ENCODE results near the gene TTBK2. TPM values are rescaled to one million over a fixed set of nuclear protein-coding genes. Genes with fewer than 3 reads are reported as not detected.
A peak's percentile ranks its signal among the peaks of the same experiment; 100 is the strongest.

The TTBK2 gene
- total RNA-seq, 1 donor from 2014 or later, result 47.8 TPM

DNA sequence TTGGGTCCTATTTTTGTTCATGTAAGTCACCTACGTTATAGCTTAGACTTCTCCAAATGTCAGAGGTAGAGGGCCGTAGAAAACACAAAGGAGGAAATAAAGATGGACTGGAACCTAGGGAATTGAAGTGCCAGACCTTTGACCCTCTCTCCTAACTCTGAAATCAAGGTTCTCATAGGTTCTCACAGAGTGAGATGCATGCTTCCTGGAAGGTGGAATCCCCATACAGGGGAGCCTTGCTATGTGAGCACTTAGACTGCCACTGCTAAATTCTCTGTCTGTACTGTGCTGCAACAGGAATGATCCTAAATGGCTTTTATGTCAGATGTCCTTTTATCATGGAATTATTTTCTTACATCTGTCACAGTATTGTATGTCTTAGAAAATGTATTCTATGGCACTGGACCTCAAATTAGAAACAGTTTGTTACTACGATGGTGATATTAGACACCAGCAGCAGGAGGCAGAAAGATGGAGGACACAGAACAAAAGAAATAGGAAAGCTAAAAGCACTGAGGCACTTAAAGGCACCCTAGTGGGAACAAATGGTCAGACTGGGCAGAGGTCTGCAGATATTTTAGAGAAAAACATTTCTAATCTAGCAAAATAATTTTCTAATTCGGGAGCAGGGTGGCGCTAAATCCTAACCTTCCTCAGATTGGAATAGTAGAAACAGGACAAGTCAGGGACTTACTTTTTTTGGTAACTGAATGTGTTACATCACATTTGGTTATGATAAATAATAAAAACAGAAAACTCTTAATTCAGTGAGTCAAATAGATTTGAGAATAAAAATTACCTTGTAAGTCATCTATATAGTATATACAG, 123.4 kb downstream of the TTBK2 start:
- Mint-ChIP-seq H3K27ac (ENCODE audit: unreplicated experiment) (peak overlapping the region; percentile 44), H3K9me3 (ENCODE audit: unreplicated experiment) (peaks cover 9% of the 10 kb centered on the region), H3K36me3 (ENCODE audit: unreplicated experiment) (peaks cover 14% of the 10 kb centered on the region), H3K27me3 (ENCODE audit: unreplicated experiment) (peaks cover 4% of the 10 kb centered on the region), H3K4me1 (ENCODE audit: low read depth, unreplicated experiment) (peaks cover 14% of the 10 kb centered on the region), H3K4me3 (ENCODE audit: unreplicated experiment) (peak overlapping the region; percentile 60)
- TF ChIP-seq, protein P1, sequence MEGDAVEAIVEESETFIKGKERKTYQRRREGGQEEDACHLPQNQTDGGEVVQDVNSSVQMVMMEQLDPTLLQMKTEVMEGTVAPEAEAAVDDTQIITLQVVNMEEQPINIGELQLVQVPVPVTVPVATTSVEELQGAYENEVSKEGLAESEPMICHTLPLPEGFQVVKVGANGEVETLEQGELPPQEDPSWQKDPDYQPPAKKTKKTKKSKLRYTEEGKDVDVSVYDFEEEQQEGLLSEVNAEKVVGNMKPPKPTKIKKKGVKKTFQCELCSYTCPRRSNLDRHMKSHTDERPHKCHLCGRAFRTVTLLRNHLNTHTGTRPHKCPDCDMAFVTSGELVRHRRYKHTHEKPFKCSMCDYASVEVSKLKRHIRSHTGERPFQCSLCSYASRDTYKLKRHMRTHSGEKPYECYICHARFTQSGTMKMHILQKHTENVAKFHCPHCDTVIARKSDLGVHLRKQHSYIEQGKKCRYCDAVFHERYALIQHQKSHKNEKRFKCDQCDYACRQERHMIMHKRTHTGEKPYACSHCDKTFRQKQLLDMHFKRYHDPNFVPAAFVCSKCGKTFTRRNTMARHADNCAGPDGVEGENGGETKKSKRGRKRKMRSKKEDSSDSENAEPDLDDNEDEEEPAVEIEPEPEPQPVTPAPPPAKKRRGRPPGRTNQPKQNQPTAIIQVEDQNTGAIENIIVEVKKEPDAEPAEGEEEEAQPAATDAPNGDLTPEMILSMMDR (IDR thresholded peaks at IDR 0.05; ENCODE audit: partially characterized antibody, unreplicated experiment), result no peak
- no peak for DNase-seq

DNA sequence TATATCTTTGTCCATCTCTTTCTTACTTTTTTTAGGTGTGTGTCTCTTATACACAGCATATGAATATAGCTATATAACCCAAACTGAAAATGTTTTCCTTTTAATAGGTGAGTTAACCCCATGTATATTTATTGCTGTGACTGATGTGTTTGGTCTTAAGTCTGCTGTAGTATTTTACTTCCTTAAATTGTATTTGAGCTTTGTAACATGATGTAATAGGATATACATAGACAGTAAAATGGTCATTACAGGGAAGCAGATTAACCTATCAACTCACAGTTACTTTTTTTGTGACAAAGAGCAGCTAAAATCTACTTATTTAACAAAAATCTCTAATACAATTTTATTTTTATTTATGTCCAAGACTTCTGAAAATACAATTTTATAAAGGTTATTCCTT, 131.9 kb downstream of the TTBK2 start:
- no peaks in the 10 kb centered on the region for H3K36me3 Mint-ChIP-seq (ENCODE audit: unreplicated experiment)
- TF ChIP-seq, protein P1 (IDR thresholded peaks at IDR 0.05; ENCODE audit: partially characterized antibody, unreplicated experiment), result no peak
- no peak overlapping the region for H3K4me3 Mint-ChIP-seq (ENCODE audit: unreplicated experiment)
- H3K27me3 Mint-ChIP-seq (ENCODE audit: unreplicated experiment), result no peaks in the 10 kb centered on the region
- H3K27ac Mint-ChIP-seq (ENCODE audit: unreplicated experiment), result no peak overlapping the region
- no peaks in the 10 kb centered on the region for H3K4me1 Mint-ChIP-seq (ENCODE audit: low read depth, unreplicated experiment)
- no peak for DNase-seq
- no peaks in the 10 kb centered on the region for H3K9me3 Mint-ChIP-seq (ENCODE audit: unreplicated experiment)

DNA sequence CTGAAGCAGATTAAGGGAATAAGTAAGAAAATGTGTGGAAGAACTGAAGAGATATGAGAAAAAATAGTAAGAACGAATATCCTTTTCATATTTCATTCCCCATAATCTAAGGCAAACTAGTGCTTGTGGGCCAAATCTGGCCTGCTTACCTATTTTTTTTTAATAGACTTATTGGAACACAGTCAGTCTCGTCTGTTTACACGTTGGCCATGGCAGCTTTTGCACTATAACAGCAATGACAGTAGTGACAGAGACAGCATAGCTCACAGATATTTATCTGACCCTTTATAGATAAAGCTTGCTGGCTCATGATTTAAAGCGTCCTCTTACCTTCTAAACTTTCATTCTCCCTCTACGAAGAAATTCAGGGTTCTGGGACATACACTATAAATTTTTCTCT, 133.6 kb downstream of the TTBK2 start:
- Mint-ChIP-seq H3K4me1 (ENCODE audit: low read depth, unreplicated experiment) (peaks cover 4% of the 10 kb centered on the region), H3K36me3 (ENCODE audit: unreplicated experiment) (no peaks in the 10 kb centered on the region), H3K4me3 (ENCODE audit: unreplicated experiment) (no peak overlapping the region), H3K27me3 (ENCODE audit: unreplicated experiment) (no peaks in the 10 kb centered on the region), H3K27ac (ENCODE audit: unreplicated experiment) (no peak overlapping the region), H3K9me3 (ENCODE audit: unreplicated experiment) (no peaks in the 10 kb centered on the region)
- no peak for DNase-seq
- TF ChIP-seq, protein P1 (IDR thresholded peaks at IDR 0.05; ENCODE audit: partially characterized antibody, unreplicated experiment), result no peak

DNA sequence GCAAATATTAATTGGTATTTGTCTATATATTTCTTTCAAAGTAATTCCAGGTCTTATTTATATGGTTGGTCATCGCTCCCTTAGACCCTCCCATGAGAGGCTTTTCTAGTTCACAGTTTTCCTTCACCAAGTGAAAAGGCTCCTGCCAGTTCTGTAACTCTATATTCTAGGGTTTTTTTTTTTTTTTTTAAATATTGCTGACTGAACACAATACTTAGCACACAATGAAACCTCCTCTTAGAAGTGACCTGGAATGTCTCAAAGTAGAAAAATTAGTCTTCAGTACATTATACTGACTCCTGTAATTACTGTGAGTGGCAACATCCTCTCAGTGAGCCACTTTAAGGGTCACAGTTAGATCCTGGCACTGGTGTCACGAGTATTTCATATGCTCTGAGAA, 135.0 kb downstream of the TTBK2 start:
- no peak for DNase-seq
- Mint-ChIP-seq H3K9me3 (ENCODE audit: unreplicated experiment) (no peaks in the 10 kb centered on the region), H3K27me3 (ENCODE audit: unreplicated experiment) (no peaks in the 10 kb centered on the region), H3K4me3 (ENCODE audit: unreplicated experiment) (no peak overlapping the region), H3K4me1 (ENCODE audit: low read depth, unreplicated experiment) (peaks cover 4% of the 10 kb centered on the region), H3K36me3 (ENCODE audit: unreplicated experiment) (no peaks in the 10 kb centered on the region), H3K27ac (ENCODE audit: unreplicated experiment) (no peak overlapping the region)
- TF ChIP-seq, protein P1 (IDR thresholded peaks at IDR 0.05; ENCODE audit: partially characterized antibody, unreplicated experiment), result no peak

DNA sequence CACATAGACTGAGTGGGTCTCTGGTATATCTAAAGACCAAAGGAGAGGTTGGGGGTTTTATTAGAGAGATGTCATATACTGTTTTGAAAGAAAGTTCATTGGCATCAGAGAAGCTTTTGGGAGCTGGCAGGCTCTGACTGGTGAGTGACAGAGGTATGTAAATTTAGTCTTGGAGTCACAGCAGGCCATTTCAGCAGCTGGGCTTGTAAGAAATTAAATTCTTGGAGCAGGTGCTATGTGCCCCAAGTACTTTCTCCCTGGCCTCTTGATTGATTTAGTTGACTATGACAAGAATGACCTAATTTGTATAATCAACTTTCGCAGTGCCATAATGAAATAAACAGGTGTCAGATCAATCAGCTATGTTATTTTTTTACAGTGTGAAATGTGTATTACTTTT, 135.9 kb downstream of the TTBK2 start:
- no peak overlapping the region for H3K4me3 Mint-ChIP-seq (ENCODE audit: unreplicated experiment)
- TF ChIP-seq, protein P1 (IDR thresholded peaks at IDR 0.05; ENCODE audit: partially characterized antibody, unreplicated experiment), result no peak
- H3K4me1 Mint-ChIP-seq (ENCODE audit: low read depth, unreplicated experiment), result peaks cover 4% of the 10 kb centered on the region
- no peak for DNase-seq
- no peaks in the 10 kb centered on the region for H3K9me3 Mint-ChIP-seq (ENCODE audit: unreplicated experiment)
- H3K27me3 Mint-ChIP-seq (ENCODE audit: unreplicated experiment), result no peaks in the 10 kb centered on the region
- no peak overlapping the region for H3K27ac Mint-ChIP-seq (ENCODE audit: unreplicated experiment)
- no peaks in the 10 kb centered on the region for H3K36me3 Mint-ChIP-seq (ENCODE audit: unreplicated experiment)

Measured in glutamatergic neuron (in vitro differentiated cells).